ENCODE measurements around the gene LCN2. TPM values are rescaled to one million over a fixed set of nuclear protein-coding genes. Genes with fewer than 3 reads are reported as not detected.

Gene LCN2
- total and polyA plus RNA-seq, 9 of the 15 experiments (the other 6 are each of a cell fraction or from before 2014, with no cell fraction given) = 0.10 to 1.2 (median 0.44) TPM; not detected in 1

DNA sequence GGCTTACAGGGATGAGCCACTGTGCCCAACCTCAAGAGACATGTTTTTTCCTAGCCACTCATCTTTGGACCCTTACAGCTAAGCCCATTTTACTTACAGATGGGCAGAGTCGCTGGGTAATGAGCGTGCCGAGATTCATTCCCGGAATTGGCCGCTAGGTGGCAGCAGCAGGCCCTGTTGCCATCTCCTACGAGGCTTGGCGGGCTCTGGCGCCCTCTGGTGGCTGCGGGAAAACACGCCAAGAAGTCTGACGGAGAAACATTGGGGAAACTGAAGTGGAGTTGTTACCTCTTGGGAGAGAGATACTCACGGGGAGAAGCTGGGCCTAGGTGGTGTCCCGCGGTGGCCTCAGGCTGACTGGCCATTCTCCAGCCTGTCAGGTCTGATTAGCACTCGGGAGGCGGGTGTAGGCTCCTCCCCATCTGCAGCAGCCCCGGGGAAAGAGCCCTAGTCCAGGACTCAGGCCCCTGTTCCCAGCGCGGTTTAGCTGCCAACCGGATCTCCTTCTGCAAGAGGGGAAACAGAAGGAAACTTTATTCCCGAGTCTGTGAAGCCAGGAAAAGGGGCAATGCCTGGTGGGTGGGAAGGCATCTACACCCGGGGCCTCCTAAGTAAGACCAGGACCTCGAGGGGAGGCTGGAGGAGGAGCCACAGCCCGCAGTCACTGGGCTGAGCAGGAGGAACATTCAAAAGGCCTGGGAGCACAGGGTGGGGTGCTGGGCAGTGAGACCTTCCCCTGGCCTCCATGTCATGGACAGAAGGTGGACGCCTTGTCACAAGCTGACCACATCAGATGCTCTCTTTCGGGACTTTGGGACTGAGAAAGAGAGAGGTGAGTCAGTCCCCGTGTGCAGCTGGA, 31.4 kb upstream of the LCN2 start (continued):
- TF ChIP-seq, protein P1, sequence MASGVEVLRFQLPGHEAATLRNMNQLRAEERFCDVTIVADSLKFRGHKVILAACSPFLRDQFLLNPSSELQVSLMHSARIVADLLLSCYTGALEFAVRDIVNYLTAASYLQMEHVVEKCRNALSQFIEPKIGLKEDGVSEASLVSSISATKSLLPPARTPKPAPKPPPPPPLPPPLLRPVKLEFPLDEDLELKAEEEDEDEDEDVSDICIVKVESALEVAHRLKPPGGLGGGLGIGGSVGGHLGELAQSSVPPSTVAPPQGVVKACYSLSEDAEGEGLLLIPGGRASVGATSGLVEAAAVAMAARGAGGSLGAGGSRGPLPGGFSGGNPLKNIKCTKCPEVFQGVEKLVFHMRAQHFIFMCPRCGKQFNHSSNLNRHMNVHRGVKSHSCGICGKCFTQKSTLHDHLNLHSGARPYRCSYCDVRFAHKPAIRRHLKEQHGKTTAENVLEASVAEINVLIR (CRISPR knock-in tag; IDR thresholded peaks at IDR 0.05) = no peak
- TF ChIP-seq CBFA2T2 (conservative IDR thresholded peaks at IDR 0.05) (no peak), NUFIP1 (IDR thresholded peaks at IDR 0.05; ENCODE audit: partially characterized antibody) (no peak), BRF1 (IDR thresholded peaks at IDR 0.05; ENCODE audit: borderline replicate concordance, extremely low read depth, insufficient read length) (no peak), ZNF77 (CRISPR knock-in tag; IDR thresholded peaks at IDR 0.05) (no peak), TSC22D4 (tag; IDR thresholded peaks at IDR 0.05) (no peak), NCOA4 (IDR thresholded peaks at IDR 0.05; ENCODE audit: partially characterized antibody) (no peak), ZFP36 (IDR thresholded peaks at IDR 0.05; ENCODE audit: low read depth, low read length, partially characterized antibody) (peak; percentile 37), ZNF431 (CRISPR knock-in tag; IDR thresholded peaks at IDR 0.05) (no peak), ZNF143 (CRISPR knock-in tag; IDR thresholded peaks at IDR 0.05) (0 out of 2 replicates have a peak, but pooled peaks have one; percentile 48), CC2D1A (IDR thresholded peaks at IDR 0.05) (peak; percentile 86)
- TF ChIP-seq, protein P2, sequence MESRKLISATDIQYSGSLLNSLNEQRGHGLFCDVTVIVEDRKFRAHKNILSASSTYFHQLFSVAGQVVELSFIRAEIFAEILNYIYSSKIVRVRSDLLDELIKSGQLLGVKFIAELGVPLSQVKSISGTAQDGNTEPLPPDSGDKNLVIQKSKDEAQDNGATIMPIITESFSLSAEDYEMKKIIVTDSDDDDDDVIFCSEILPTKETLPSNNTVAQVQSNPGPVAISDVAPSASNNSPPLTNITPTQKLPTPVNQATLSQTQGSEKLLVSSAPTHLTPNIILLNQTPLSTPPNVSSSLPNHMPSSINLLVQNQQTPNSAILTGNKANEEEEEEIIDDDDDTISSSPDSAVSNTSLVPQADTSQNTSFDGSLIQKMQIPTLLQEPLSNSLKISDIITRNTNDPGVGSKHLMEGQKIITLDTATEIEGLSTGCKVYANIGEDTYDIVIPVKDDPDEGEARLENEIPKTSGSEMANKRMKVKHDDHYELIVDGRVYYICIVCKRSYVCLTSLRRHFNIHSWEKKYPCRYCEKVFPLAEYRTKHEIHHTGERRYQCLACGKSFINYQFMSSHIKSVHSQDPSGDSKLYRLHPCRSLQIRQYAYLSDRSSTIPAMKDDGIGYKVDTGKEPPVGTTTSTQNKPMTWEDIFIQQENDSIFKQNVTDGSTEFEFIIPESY (CRISPR knock-in tag; IDR thresholded peaks at IDR 0.05) = peak; percentile 89
- TF ChIP-seq, protein P3, sequence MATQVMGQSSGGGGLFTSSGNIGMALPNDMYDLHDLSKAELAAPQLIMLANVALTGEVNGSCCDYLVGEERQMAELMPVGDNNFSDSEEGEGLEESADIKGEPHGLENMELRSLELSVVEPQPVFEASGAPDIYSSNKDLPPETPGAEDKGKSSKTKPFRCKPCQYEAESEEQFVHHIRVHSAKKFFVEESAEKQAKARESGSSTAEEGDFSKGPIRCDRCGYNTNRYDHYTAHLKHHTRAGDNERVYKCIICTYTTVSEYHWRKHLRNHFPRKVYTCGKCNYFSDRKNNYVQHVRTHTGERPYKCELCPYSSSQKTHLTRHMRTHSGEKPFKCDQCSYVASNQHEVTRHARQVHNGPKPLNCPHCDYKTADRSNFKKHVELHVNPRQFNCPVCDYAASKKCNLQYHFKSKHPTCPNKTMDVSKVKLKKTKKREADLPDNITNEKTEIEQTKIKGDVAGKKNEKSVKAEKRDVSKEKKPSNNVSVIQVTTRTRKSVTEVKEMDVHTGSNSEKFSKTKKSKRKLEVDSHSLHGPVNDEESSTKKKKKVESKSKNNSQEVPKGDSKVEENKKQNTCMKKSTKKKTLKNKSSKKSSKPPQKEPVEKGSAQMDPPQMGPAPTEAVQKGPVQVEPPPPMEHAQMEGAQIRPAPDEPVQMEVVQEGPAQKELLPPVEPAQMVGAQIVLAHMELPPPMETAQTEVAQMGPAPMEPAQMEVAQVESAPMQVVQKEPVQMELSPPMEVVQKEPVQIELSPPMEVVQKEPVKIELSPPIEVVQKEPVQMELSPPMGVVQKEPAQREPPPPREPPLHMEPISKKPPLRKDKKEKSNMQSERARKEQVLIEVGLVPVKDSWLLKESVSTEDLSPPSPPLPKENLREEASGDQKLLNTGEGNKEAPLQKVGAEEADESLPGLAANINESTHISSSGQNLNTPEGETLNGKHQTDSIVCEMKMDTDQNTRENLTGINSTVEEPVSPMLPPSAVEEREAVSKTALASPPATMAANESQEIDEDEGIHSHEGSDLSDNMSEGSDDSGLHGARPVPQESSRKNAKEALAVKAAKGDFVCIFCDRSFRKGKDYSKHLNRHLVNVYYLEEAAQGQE (IDR thresholded peaks at IDR 0.05; ENCODE audit: borderline replicate concordance) = peak; percentile 92
- TF ChIP-seq, protein P3 (CRISPR knock-in tag; IDR thresholded peaks at IDR 0.05; ENCODE audit: low read depth) = no peak
